GM18873 (cell line): ENCODE results near the gene ACE2.

Source experiments
- ATAC-seq: cut with Tn5 transposase; IDR thresholded peaks from one replicate; pipeline ENCODE4 v1.9.1; 2021; ENCODE audit warnings: mild to moderate bottlenecking, moderate library complexity, moderate number of reproducible peaks; ENCODE audit not compliant: unreplicated experiment, low FRiP score

ACE2 gene

GRCh38 chrX:15515931-15516330 is 84.8 kb downstream of the ACE2 start:
- no peak for ATAC-seq

DNA sequence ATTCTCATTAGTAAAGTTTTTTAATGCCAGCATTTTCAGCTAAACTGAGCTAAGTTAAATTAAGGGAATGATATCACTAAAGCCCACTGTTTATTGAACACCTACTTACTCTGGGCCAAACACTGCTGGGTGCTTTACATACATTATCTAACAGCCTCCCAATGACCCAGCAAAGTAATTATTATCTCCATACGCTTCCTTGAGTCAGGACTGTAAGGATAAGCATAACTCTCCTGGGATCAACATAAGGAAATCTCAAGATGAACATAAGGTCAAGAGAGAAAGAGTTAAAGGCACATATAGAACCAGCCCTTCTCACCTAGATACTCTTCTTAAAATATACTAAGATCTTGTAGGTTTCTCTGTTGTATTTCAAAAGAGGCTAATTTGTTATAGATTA is 86.5 kb downstream of the ACE2 start:
- ATAC-seq: no peak

DNA sequence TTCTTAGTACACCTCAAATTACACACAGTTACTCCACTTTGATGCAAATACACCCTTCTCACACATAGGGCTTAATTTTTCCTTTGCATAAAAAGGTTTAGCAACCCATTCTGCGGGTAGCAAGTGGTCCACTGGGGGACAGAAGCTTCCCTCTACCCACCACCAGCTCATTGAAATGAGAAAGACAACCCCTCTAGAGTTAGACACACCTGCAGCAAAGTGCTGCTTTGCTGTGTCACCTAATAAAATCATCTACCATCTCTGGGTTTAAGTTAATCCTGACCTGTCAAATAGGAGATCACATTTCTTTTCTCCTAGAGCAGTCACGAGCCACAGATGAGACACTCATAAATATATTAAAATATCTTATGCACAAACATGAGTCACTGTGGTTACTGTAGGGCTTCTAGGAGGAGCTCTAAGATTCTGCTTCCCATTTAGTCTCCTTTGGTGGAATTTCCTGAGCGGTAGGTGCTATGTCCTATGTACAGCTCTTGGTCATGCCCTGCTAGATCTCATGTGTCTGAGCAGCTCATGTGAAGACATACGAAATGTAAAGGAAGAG is 88.3 kb downstream of the ACE2 start:
- no peak for ATAC-seq

- ATAC-seq: no peak
Measured at GRCh38 chrX:15511563-15511962, 89.2 kb downstream of the ACE2 start.
